GM19397 (cell line): Measurements from ENCODE around the gene LRP1-AS.
"Not testable (repeated sequence)": the region's sequence is repeated elsewhere in the genome, so short reads cannot be mapped to it uniquely, and the experiment has no call there.

Experiments used
- ATAC-seq: cut with Tn5 transposase; IDR thresholded peaks from one replicate; pipeline ENCODE4 v1.9.1; 2021; ENCODE audit warnings: mild to moderate bottlenecking, moderate library complexity; ENCODE audit not compliant: unreplicated experiment

Gene LRP1-AS

GRCh38 chr12:57124261-57124877, 23.1 kb downstream of the LRP1-AS start:
- ATAC-seq, result no peak

- ATAC-seq, result no peak
Observed at GRCh38 chr12:57123813-57124212, 23.6 kb downstream of the LRP1-AS start.

- not testable (repeated sequence) for ATAC-seq
Observed at GRCh38 chr12:57120718-57121117, 26.7 kb downstream of the LRP1-AS start.

- ATAC-seq, result no peak
Observed at GRCh38 chr12:57119294-57120085, 27.9 kb downstream of the LRP1-AS start.

- no peak for ATAC-seq
Observed at GRCh38 chr12:57118711-57119271, 28.6 kb downstream of the LRP1-AS start.

- ATAC-seq, result no peak
Observed at GRCh38 chr12:57116580-57117281, 30.7 kb downstream of the LRP1-AS start.

GRCh38 chr12:57112492-57113294, 34.7 kb downstream of the LRP1-AS start:
- ATAC-seq, result peak; percentile 56

GRCh38 chr12:57111031-57111734, 36.2 kb downstream of the LRP1-AS start, which contains the start of gene STAT6:
Gene STAT6, minus strand, starts transcription at chr12:57111362. Its CDS starts 3,084 bp downstream, at chr12:57108278.
- peak; percentile 50 for ATAC-seq

GRCh38 chr12:57110104-57111030, 37.1 kb downstream of the LRP1-AS start:
- ATAC-seq, result peak; percentile 42

- ATAC-seq, result no peak
Observed at GRCh38 chr12:57109207-57110103, 38.0 kb downstream of the LRP1-AS start.

- ATAC-seq, result no peak
Observed at GRCh38 chr12:57107456-57108155, 39.8 kb downstream of the LRP1-AS start.

- no peak for ATAC-seq
Observed at GRCh38 chr12:57106021-57106708, 41.3 kb downstream of the LRP1-AS start.

GRCh38 chr12:57105011-57105753, 42.2 kb downstream of the LRP1-AS start:
- no peak for ATAC-seq

- no peak for ATAC-seq
Observed at GRCh38 chr12:57104292-57104910, 43.0 kb downstream of the LRP1-AS start.

GRCh38 chr12:57103856-57104255, 43.6 kb downstream of the LRP1-AS start:
- no peak for ATAC-seq
